GM21381 (cell line): ENCODE data around the gene LAMB2.

ENCODE experiments used
- ATAC-seq: cut with Tn5 transposase; IDR thresholded peaks from one replicate; pipeline ENCODE4 v1.9.1; 2021; ENCODE audit warnings: mild to moderate bottlenecking, moderate library complexity; ENCODE audit not compliant: unreplicated experiment

Gene LAMB2

GRCh38 chr3:49161808-49162530 lies 29.1 kb upstream of the LAMB2 start:
- ATAC-seq, result no peak

GRCh38 chr3:49161197-49161596 lies 28.3 kb upstream of the LAMB2 start:
- no peak for ATAC-seq

GRCh38 chr3:49158792-49159191 lies 25.9 kb upstream of the LAMB2 start:
- no peak for ATAC-seq

- no peak for ATAC-seq
Observed at GRCh38 chr3:49158103-49158709, 25.4 kb upstream of the LAMB2 start.

GRCh38 chr3:49157289-49157688 lies 24.4 kb upstream of the LAMB2 start:
- no peak for ATAC-seq

GRCh38 chr3:49153349-49153912 lies 20.6 kb upstream of the LAMB2 start:
- ATAC-seq, result no peak

- no peak for ATAC-seq
Observed at GRCh38 chr3:49151610-49152009, 18.8 kb upstream of the LAMB2 start.

GRCh38 chr3:49148159-49148558 lies 15.3 kb upstream of the LAMB2 start:
- no peak for ATAC-seq

GRCh38 chr3:49140080-49140479 lies 7.2 kb upstream of the LAMB2 start:
- ATAC-seq, result no peak

GRCh38 chr3:49135499-49135898 lies 2.6 kb upstream of the LAMB2 start:
- ATAC-seq, result no peak

GRCh38 chr3:49134471-49135265 lies 1.8 kb upstream of the LAMB2 start:
- ATAC-seq, result no peak

- no peak for ATAC-seq
Observed at GRCh38 chr3:49133226-49133951, 539 bp upstream of the LAMB2 start.

GRCh38 chr3:49132073-49132436 lies 795 bp downstream of the LAMB2 start:
- ATAC-seq, result no peak

GRCh38 chr3:49131576-49131975 lies 1.3 kb downstream of the LAMB2 start:
- no peak for ATAC-seq

GRCh38 chr3:49131040-49131439 lies 1.8 kb downstream of the LAMB2 start:
- ATAC-seq, result no peak

- no peak for ATAC-seq
Observed at GRCh38 chr3:49124991-49125670, 7.7 kb downstream of the LAMB2 start.

GRCh38 chr3:49124203-49124602 lies 8.6 kb downstream of the LAMB2 start:
- ATAC-seq, result no peak

- no peak for ATAC-seq
Observed at GRCh38 chr3:49123687-49124086, 9.2 kb downstream of the LAMB2 start.

- no peak for ATAC-seq
Observed at GRCh38 chr3:49122886-49123545, 9.8 kb downstream of the LAMB2 start.

GRCh38 chr3:49122451-49122850 lies 10.4 kb downstream of the LAMB2 start:
- no peak for ATAC-seq
